ENCODE data around the gene PRICKLE1.
"Not testable (repeated sequence)": the region's sequence is repeated elsewhere in the genome, so short reads cannot be mapped to it uniquely, and the experiment has no call there.

Gene PRICKLE1

GRCh38 chr12:42552822-42553221 is 36.7 kb downstream of the PRICKLE1 start:
- DNase-seq = peak; percentile 57

GRCh38 chr12:42550800-42551199 is 38.7 kb downstream of the PRICKLE1 start:
- no peak for DNase-seq

- no peak for DNase-seq
Measured at GRCh38 chr12:42546709-42547108, 42.8 kb downstream of the PRICKLE1 start.

DNA sequence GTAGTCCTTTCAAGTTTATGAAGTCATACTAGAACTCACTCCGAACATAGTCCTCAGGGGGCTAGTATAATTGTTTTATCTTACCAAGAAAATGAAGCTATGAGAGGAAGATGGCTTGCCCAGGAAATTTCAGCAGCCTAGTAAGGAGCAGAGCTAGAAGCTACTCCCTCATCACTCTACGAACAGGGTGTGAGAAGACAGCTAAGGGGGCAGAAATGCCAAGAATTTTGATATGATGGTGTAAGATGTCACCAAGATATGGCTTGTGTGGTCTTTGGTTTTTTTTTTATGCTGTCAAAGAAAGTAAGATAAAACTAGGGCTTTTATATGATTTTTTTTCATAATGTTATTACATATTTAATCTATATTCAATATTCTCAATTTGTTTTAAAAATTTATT is 47.6 kb downstream of the PRICKLE1 start:
- no peak for DNase-seq

- DNase-seq = not testable (repeated sequence)
Measured at GRCh38 chr12:42541308-42541707, 48.2 kb downstream of the PRICKLE1 start.

DNA sequence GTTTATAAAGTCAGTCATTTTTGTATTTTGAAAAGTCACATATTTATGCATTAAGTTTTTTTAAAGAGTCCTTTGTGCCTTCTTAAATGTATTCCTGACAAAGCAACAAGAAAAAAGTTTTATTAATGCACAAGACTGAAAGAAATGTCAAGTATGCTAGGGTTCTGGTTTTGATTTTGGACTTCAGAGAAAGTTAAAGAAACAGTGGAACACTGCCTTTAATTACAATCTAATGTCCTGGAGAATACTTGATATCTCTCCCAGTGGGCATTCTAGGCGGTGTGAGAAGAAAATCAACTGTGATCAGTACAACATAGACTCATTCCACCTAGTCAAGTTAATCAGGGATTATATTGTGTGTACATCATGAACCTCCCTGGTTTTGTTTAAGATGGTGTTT is 49.9 kb downstream of the PRICKLE1 start:
- no peak for DNase-seq

DNA sequence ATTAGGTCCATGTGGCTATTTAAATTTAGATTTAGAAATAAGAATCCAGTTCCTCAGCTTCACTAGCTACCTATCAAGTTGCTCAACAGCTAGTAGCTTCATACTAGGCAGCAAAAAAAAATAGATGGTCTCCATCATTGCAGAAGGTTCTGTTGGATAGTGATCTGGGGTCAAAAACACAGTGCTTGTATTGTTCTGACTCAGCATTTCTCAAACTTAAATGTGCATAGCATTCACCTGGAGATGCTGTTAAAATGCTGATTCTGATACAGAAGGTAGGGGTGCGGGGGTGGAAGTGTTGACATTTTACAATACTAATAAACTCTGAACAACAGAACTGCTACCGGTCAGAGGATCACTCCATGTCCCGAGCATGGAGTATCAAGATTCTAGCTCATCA is 51.3 kb downstream of the PRICKLE1 start:
- no peak for DNase-seq

GRCh38 chr12:42534184-42534838 is 55.2 kb downstream of the PRICKLE1 start:
- no peak for DNase-seq

GRCh38 chr12:42530284-42530683 is 59.3 kb downstream of the PRICKLE1 start:
- DNase-seq = no peak

DNA sequence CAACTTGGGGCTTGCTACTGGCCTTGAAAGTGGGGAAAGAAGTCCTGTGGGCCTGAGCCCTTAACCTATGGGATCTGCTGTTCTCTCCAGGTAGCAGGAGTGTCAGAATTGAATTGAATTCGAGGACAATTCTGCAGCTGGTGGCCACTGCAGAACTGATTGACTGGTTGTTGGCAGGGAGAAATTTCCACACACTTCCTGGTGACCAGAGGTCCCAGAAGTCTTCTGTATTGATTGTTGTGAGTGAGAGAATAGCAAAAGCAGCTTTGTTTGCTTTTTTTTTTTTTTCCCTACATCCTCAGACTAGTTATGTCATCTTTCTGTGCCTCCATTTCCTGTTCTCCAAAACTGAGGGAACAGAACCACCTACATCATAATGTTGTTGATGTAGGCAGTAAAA is 64.1 kb downstream of the PRICKLE1 start:
- no peak for DNase-seq

- DNase-seq = no peak
Measured at GRCh38 chr12:42524716-42525115, 64.8 kb downstream of the PRICKLE1 start.

- DNase-seq = no peak
Measured at GRCh38 chr12:42516573-42516972, 73.0 kb downstream of the PRICKLE1 start.

DNA sequence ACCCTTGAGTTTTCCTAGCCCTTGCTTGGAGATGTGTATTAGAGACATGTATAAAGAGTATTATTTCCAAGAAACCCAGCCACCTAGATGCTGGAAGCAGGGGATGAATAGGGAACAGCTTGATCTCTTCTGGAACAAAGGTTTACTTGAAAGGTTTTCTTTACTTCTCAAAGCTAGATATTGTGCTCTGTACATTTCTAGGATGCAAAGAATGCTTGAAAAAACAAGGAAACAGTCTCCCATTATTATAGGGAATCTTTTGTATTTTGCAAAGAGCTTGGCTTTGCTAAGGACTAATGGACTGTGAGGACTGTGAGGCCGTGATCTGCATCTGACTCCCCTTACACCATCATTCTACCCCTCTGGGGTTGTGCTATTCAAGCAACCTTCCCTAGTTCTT is 77.9 kb downstream of the PRICKLE1 start:
- DNase-seq = no peak

DNA sequence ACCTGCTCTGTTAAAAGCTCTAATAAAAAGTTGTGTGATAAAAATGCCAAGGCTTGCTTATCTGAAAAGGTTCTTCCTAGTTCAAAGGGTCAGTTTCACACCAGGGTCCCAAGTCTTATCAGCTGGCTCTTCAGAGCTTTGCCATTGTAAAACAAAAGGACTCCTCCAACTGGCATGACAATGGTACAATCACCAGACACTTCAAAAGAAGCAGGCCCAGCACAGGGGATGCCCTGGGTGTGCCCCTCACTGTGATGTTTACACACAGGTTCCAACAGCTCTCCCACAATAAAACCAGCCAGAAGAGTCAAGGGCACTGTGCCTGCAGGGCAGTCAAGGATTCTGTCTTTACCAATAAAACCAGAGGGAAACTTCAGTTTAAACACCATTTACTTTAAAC is 78.7 kb downstream of the PRICKLE1 start:
- peak; percentile 65 for DNase-seq

DNA sequence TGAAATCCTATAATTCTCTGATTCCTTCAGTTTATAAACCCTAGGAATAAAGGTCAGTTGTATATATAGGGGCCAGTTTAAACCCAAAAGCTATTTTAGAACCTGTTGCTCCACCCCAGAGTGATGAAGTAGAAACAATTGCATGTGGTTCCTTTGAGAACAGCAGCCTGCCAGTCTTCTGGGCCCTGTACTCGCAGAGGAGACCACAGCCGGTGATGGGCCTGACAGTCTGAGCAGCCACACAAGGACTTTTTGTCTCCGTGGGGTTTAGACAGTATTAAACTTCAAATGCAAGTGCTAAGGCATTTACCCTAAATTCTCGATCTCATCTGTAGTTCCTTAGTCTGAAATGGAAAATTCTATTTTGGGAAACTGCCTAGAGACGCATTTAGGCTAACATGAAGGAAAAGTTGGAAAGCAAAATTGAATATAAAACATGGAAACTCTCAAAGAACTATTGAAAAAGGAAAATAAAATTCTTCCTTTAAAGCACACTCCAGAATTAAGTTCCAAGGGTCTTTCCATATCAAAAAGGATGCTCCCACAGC is 80.6 kb downstream of the PRICKLE1 start:
- no peak for DNase-seq

DNA sequence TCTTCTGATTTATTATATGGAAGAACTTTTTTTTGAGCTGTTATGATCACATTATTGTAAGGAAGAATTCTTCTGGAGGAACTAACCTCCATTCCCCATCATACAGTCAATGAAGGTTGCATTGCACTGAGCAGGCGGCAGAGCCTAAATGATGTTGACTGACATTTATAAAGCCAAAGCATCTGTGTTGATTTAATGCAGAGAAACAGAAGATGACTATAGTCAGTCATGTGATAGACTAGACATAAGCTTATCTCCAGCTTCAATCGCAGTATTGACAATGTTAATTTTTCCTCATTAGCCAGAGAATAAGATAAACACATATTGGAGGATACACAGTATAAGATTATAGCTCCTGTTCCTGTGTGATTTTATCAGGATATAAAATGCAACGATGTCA is 82.0 kb downstream of the PRICKLE1 start:
- DNase-seq = peak; percentile 82

DNA sequence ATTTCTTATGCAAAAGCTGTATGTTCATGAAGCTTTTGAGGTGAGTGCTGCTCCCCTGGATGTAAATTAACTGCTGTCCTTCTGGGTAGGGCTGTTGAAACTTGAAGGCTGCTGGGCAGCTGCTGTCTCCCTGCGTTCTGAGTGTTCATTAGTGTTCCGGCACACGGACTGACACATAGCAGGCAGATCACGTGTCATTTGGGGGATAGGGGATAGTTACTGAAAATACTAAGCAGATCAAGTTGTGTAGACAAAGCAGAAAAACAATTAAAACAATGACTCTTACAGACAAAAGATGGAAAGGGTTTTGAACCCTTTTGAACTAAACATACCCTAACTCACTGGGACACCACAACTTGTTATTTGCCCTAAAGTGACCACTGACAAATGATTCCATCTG is 82.5 kb downstream of the PRICKLE1 start:
- DNase-seq = peak; percentile 74

GRCh38 chr12:42504049-42504448 is 85.5 kb downstream of the PRICKLE1 start:
- DNase-seq = peak; percentile 57

GRCh38 chr12:42502682-42503081 is 86.9 kb downstream of the PRICKLE1 start:
- DNase-seq = no peak

- no peak for DNase-seq
Measured at GRCh38 chr12:42498549-42499247, 90.8 kb downstream of the PRICKLE1 start.

- no peak for DNase-seq
Measured at GRCh38 chr12:42496886-42497285, 92.7 kb downstream of the PRICKLE1 start.

DNA sequence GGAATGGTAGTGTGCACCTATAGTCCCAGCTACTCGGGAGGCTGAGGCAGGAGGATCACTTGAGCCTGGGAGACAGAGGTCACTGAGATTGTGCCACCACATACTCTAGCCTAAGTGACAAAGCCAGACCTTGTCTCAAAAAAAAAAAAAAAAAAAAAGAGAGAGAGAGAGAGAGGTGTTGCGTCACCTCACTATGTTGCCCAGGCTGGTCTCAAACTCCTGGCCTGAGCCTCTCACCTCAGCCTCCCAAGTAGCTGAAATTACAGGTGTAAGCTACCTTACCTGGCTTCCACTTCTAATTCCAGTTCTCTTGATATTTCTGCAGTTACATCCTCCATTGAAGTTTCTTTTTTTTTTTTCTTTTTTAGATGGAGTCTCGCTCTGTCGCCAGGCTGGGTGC is 94.3 kb downstream of the PRICKLE1 start:
- DNase-seq = no peak

DNA sequence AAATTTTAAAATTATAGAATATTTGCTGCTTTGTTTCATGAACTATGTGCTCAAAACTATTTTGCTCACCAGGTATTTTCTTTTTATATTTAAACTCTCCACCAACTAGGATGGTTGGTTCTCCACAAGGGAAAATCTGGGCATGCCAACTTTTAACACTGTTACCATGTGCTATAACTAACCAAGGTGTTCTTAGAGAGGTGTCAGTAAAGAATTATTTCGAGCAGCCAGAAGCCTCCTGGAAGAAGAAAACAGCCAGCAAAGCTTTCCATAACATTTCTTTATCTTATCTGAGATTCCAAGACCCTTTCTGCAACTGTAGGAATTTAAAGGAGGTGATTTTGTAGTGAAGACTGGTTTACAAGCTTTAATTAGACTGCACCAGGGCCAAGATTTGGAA is 97.3 kb downstream of the PRICKLE1 start:
- DNase-seq = no peak

- DNase-seq = peak; percentile 38
Measured at GRCh38 chr12:42490261-42490842, 99.2 kb downstream of the PRICKLE1 start.
